Erythroblast (primary cell): ENCODE measurements around the gene MUC5AC.

Source experiments
- DNase-seq, 2 experiments: peaks; one replicate each; lab custom pipeline; 2025; lab: John Stamatoyannopoulos, UW
- GATA1 ChIP-seq: IDR thresholded peaks from 2 replicates; pipeline ENCODE4 v1.6.1; 2011; ENCODE audit warnings: low read depth, mild to moderate bottlenecking, control low read depth, low read length, moderate library complexity
- POLR2A ChIP-seq: IDR thresholded peaks from 2 replicates; pipeline ENCODE4 v1.6.1; 2011; ENCODE audit warnings: mild to moderate bottlenecking, low read length

The MUC5AC gene

DNA sequence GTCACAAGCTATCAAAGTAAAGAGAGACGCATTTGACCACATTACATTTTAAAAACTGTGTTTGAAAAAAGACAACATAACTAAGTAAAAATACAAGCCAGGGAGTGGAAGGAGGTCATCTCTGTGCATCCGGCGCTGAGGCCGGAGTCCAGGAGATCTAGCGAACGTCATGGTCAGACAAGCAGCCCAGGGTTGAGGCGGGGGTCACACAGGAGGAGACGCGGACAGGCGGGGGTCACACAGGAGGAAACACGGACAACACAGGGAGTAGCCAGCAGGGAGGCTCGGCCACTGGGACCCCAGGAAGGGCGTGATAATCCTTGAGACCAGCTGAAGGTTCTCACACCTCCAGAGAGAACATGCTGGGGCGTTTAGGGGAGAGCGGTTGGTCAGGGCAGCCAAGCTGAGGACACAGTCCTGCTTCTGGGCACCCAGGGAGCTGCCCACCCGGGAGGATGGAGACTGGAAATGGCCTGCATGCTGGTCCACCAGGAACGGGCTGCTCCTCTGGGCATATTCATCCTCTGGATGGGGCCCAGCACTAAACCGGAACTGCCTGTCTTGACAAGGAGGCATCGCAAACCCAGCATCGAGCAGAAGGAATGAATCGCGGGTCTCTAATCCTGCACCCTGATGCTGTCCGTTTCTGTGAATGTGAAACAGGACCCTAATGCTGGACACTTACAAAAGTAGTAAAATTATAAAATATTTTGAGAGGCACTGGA lies 40.9 kb upstream of the MUC5AC start:
- DNase-seq, result no peak
- no peak for TF ChIP-seq GATA1
- TF ChIP-seq POLR2A, result no peak

DNA sequence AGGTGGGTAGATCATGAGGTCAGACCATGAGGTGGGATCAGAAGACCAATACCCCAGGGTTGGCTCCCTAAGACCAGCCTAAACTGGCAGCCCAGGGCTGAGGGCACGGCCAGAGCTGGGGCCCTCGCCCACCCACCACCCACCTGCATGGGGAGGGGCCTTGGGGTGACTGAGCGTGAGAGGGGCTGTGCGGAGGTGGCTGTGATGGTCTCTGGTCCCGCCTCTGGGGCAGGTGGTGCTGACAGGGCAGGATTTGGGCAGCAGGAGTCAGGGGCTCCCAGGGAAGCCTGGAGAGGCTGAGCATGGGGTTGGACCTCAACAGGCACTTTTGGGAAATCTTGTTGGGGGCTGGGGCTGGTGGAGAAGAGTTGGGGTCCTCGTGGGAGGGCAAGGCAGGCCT lies 39.8 kb upstream of the MUC5AC start:
- DNase-seq, result no peak
- TF ChIP-seq GATA1 (no peak), POLR2A (no peak)

DNA sequence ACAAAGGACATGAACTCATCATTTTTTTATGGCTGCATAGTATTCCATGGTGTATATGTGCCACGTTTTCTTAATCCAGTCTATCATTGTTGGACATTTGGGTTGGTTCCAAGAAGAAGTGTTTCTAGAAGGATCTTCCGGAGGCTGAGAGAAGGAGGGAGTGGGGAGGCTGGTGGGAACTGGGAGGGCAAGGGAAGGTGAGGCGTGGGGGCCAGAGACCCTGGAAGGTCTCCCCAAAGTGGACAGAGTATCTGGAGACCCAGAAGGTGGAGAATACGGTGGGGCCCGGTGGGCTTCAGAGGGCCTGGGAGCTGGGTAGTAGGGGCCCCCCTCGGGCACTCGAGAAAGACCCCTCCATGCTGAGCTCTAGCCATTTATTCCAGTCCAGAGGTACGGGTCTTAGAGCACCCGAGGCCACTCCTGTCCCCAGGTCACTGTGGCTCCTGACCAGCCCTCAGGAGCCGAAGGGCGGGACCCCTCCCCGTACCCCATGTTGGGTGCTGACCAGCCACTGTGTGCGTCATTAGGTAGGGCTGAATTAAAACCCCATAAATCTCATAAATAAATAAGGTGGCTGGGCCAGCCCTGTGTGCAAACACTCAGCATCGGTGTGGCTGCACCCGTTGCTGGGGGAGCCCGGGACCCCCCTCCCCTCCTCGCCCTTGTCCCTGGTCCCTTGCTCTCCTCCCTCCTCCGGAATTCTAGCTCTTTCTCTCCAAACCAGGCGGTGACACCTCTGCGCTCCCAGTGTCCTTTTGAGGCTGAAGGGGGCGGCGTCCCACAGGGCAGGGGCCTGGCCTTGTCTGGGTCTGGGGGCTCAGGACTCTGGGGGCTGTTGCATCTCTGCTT lies 38.8 kb upstream of the MUC5AC start:
- no peak for DNase-seq
- TF ChIP-seq GATA1 (no peak), POLR2A (no peak)

DNA sequence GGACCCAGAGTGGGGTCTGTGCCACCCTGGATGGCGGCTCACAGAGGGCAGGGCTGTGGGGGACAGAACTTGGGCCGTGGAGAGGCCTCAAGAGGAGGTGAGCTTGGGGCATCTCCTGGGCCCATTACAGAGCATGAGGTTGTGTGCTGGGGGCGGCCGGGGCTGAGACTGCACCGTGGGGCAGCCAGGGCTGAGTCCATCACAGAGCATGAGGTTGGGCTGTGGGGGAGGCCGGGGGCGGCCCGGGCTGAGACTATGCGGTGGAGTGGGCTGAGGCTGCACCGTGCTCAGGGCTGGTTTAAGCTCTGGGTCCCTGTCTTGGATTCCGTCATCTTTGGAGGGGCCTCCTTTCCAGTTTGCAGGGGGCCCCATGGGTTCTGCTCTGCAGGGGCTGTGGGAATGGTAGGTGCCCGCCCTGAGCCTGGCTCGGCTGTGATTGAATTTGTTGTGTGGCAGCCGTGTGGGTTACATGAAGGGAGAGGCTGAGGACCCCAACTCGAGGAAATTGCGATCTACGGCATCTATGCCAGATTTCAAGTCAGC lies 38.1 kb upstream of the MUC5AC start:
- DNase-seq, result no peak
- TF ChIP-seq GATA1, result no peak
- no peak for TF ChIP-seq POLR2A

DNA sequence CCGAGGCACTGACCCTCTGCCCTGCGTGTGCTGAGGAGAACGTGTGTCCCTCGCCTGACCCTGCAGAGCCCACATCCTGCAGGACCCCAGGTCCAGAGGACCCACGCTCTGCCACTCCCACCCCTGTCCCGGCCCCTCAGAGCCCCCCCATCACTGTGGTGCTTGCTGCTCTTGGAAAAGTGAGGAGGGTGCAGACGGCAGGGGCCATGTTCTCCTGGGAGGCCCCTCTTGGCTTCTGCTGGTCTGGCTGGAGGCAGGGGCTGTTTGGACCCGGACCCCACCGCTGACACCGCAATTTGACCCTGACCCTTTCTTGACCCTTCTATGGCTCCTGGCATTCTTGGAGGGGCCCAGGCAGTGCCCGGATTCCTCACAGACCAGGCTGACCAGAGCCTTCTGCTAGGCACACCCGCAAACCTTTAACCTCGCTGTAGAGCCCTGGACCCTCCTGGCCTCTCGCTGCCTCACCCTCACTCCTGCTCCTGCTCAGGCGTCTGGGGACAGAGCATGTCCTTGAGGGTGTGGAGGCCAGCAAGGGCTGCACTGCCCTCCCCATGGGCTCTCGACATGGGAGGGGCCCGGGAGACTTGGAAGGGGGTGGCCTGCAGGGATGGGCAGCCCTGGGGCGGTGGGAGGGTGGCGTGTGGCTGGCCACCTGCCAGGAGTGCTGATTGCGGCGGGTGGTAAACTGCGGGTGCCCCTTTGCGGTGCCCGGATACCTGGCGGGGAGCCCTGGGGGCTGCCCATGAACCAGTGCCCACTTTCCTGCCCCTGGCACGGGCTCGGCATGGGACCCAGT lies 37.0 kb upstream of the MUC5AC start:
- DNase-seq, result no peak
- no peak for TF ChIP-seq GATA1
- TF ChIP-seq POLR2A, result no peak

- TF ChIP-seq GATA1 (no peak), POLR2A (no peak)
- no peak for DNase-seq
Measured at GRCh38 chr11:1121331-1121812, 36.4 kb upstream of the MUC5AC start.

GRCh38 chr11:1121813-1122663 lies 35.7 kb upstream of the MUC5AC start:
- no peak for DNase-seq
- no peak for TF ChIP-seq GATA1
- TF ChIP-seq POLR2A, result no peak

GRCh38 chr11:1122664-1123002 lies 35.1 kb upstream of the MUC5AC start:
- TF ChIP-seq POLR2A, result no peak
- no peak for TF ChIP-seq GATA1
- DNase-seq, result no peak

DNA sequence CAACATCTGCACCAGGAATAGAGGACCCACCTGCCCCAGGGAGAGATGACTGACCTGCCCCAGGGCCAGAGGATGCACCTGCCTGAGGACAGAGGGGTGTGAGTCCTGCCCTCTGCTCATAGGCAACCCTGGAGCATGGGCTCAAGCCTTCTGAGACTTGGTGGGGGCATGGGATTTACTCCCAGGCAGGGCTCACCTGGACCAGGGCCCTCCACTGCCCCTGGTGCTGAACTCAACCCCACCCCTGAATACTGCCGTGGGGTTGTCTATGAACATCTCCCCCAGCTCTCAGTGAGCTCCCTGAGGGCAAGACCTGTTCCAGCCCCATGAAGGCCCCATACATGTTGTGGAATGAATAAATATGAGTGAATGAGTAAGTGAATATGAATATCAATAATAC lies 33.8 kb upstream of the MUC5AC start:
- no peak for TF ChIP-seq GATA1
- TF ChIP-seq POLR2A, result no peak
- DNase-seq, result no peak

DNA sequence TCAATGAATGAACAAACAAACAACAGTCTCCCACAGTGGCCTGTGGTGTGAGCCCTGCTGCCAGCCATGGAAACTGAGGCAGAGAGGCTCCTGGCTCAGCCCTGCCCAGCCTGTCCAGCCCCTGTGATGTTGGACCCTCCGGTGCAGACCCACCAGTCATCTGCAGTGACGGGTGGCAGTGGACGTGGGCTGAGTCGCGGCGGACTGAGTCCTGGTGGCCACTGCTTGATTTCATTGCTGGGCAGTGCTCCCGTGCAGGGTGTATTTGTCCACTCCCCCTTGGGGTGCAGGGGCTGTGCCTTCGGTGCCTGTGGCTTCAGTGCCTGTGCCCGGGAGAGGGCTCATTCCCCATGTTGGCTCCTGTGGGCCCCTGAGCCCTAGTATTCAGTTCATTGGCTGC lies 31.9 kb upstream of the MUC5AC start:
- no peak for DNase-seq
- TF ChIP-seq GATA1 (no peak), POLR2A (no peak)

DNA sequence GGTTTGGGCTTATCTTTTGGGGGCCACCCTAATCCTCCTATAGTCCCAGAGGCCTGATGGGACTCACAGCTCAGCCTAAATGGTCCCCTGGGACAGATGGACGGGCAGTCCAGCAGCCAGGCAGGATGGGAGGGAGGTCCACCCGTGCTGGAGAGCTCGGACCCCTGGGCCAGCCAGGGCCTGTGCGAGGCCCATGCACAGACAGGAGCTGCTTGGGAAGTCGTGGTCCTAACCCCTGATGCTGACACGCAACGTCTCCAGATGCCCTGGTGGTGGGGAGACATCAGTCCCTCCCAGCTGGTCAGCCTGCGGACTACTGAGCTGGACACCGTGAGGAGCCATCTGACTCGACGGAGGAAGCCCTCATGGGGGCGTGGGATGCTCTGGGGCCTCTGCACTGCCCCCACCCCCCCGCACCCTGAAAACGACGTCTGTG lies 31.2 kb upstream of the MUC5AC start:
- TF ChIP-seq POLR2A (no peak), GATA1 (no peak)
- DNase-seq, result no peak

DNA sequence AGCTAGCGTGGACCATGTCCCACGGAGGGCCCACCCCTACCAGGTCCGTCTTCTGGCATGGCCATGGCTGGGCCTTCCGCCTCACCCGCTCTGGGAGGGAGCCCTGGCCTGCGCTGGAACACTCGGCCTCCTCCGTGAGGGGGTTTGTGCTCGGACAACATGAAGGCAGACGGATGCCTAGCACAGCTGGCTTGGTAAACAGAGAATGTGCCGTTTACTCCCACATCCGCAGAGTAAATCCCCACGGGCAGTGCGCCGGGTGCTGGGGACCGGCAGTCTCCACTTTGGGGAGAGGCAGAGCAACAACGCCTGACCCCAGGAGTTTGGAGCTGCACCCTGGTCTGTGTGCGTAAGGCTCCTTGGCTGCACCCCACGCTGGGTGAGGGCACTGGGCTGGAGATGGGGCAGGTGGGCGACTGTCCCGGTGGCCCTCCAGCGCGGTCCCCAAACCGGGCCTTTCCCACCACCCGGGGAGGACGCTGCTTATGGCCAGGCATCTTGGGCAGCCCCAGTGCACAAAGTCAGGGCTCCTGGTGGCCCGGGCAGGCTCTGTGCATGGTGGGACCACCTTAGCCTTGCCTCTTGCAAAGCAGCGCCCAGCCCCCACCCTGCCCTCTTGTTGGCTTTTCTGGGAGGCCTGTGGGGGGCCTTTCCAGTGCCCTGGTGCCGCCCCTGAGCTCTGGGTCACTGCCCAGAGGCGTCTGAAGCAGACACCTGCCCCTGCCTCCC lies 30.7 kb upstream of the MUC5AC start:
- TF ChIP-seq GATA1, result no peak
- no peak for TF ChIP-seq POLR2A
- no peak for DNase-seq

- no peak for TF ChIP-seq GATA1
- TF ChIP-seq POLR2A, result no peak
- no peak for DNase-seq
Measured at GRCh38 chr11:1127664-1128162, 30.0 kb upstream of the MUC5AC start.
